ENCODE results near the gene MACROD2.

DNA sequence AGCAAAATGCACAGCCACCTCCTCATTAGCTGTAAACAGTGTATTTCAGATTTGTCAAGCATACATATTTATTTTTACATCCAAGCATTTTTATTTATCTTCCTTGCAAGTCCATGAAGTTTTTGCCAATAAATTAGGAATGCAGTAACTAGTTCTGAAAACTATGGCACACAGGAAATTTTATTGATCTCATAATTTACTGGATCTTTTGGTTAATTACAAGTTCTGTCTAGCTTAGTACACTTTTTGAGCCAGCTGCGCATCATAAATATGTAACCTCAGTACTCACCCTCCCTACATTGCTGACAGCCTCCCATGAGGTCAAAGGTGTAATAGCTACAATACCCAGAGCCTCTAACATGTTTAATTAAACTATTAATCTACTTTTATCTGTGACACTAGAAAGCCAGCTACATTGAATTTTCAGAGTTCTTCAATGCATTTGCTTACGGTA, 1679.8 kb downstream of the MACROD2 start:
- TF ChIP-seq, protein P1, sequence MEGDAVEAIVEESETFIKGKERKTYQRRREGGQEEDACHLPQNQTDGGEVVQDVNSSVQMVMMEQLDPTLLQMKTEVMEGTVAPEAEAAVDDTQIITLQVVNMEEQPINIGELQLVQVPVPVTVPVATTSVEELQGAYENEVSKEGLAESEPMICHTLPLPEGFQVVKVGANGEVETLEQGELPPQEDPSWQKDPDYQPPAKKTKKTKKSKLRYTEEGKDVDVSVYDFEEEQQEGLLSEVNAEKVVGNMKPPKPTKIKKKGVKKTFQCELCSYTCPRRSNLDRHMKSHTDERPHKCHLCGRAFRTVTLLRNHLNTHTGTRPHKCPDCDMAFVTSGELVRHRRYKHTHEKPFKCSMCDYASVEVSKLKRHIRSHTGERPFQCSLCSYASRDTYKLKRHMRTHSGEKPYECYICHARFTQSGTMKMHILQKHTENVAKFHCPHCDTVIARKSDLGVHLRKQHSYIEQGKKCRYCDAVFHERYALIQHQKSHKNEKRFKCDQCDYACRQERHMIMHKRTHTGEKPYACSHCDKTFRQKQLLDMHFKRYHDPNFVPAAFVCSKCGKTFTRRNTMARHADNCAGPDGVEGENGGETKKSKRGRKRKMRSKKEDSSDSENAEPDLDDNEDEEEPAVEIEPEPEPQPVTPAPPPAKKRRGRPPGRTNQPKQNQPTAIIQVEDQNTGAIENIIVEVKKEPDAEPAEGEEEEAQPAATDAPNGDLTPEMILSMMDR (IDR thresholded peaks at IDR 0.05), result no peak
- TF ChIP-seq ZFX (IDR thresholded peaks at IDR 0.05; ENCODE audit: borderline replicate concordance), result no peak
